A673 (cell line): ENCODE data around the gene TTR. TPM values are rescaled to one million over a fixed set of nuclear protein-coding genes. Genes with fewer than 3 reads are reported as not detected.

Experiments
- BruUV-seq: library from RNA; stranded (reverse); fragments of 400-500 nt; replicated peaks from 2 replicates; lab custom pipeline; 2021; lab: Mats Ljungman, UMichigan
- CTCF ChIA-PET: fragments of 300-600 bp; sonication (Branson Sonifier 250); formaldehyde crosslinking; loops from one replicate; lab custom pipeline; 2022; ENCODE audit warnings: antibody characterized with exemption; lab: Charles Lee
- POLR2A ChIA-PET: fragments of 300-600 bp; sonication (Branson Sonifier 250); formaldehyde crosslinking; loops from one replicate; lab custom pipeline; 2022; ENCODE audit warnings: antibody characterized with exemption; ENCODE audit not compliant: low non-redundant PET; lab: Charles Lee
- DNase-seq: peaks from one replicate; pipeline ENCODE4 v3.0.0-alpha.2; 2015; ENCODE audit warnings: low spot score
- H3K27ac ChIP-seq: fragments of 200-600 bp; sonication (generic); 2 replicates; pipeline ENCODE4 v1.5.1; 2016; ENCODE audit warnings: mixed run types, low read depth, mild to moderate bottlenecking, mixed read lengths, antibody characterized with exemption, low read length; ENCODE audit not compliant: poor library complexity, severe bottlenecking
- H3K27me3 ChIP-seq: fragments of 200-600 bp; sonication (generic); replicated peaks from 2 replicates; pipeline ENCODE4 v1.6.1; 2017; ENCODE audit warnings: mixed run types, low read depth, mild to moderate bottlenecking, mixed read lengths, antibody characterized with exemption, low read length; ENCODE audit not compliant: insufficient read depth, poor library complexity
- H3K36me3 ChIP-seq: fragments of 200-600 bp; sonication (generic); 2 replicates; pipeline ENCODE4 v1.6.1; 2016; ENCODE audit warnings: mixed run types, mild to moderate bottlenecking, mixed read lengths, antibody characterized with exemption, low read length; ENCODE audit not compliant: insufficient read depth, poor library complexity, severe bottlenecking
- H3K4me1 ChIP-seq: fragments of 200-600 bp; sonication (generic); 2 replicates; pipeline ENCODE4 v1.6.1; 2017; ENCODE audit warnings: mixed run types, mild to moderate bottlenecking, mixed read lengths, antibody characterized with exemption, low read length; ENCODE audit not compliant: insufficient read depth, poor library complexity, severe bottlenecking
- H3K4me3 ChIP-seq: fragments of 200-600 bp; sonication (generic); 2 replicates; pipeline ENCODE4 v1.5.1; 2016; ENCODE audit warnings: low read depth, mixed run types, mild to moderate bottlenecking, mixed read lengths, low read length; ENCODE audit not compliant: poor library complexity, severe bottlenecking
- H3K9me3 ChIP-seq: fragments of 200-600 bp; sonication (generic); 2 replicates; pipeline ENCODE4 v1.6.1; 2016; ENCODE audit warnings: mixed run types, low read depth, mild to moderate bottlenecking, mixed read lengths, antibody characterized with exemption, low read length; ENCODE audit not compliant: poor library complexity, severe bottlenecking
- EZH2 ChIP-seq: fragments of 200-600 bp; sonication (generic); IDR thresholded peaks from 2 replicates; pipeline ENCODE4 v1.6.1; 2017; ENCODE audit warnings: borderline replicate concordance, low read depth, mild to moderate bottlenecking, mixed read lengths, antibody characterized with exemption, low read length; ENCODE audit not compliant: poor library complexity, severe bottlenecking
- intact Hi-C: fragments of 100-400 bp; cut with micrococcal nuclease; formaldehyde crosslinking; loops from one replicate; pipeline ENCODE4 v1.10.0; 2022; ENCODE audit not compliant: unreplicated experiment
- total RNA-seq: library from RNA; stranded (reverse); gene quantifications from 2 replicates; pipeline ENCODE4 v1.2.3, GENCODE V29; 2021
- TF ChIP-seq, protein P1 (sequence below): fragments of 300-800, 200-600 bp; sonication (generic); conservative IDR thresholded peaks from 2 replicates; pipeline ENCODE4 v1.5.1; 2017; ENCODE audit warnings: low read depth, mild to moderate bottlenecking, antibody characterized with exemption, low read length, moderate library complexity, mixed read lengths

The TTR gene
- total RNA-seq, 1 experiment from 2014 or later, result not detected

DNA sequence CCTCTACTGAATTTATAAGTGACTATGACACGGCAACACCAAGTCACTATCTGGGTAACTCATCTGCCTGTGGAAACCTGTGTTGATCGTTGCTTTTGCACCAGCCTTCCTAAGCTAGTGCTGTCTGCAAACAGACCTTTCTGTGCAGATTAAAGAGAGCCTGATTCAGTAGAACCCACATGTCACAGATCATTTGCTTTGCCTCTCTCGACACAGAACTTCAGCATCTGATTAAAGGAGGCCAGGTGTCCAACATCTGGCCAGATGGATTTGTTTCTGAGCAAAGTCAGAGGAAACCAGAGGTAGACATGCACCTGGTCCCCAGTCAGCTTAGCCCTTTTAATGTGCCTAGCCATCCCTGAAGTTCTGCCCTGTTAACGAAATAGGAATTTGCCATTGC, 15.0 kb upstream of the TTR start:
- no peak overlapping the region for H3K4me3 ChIP-seq
- H3K9me3 ChIP-seq, result no peaks in the 10 kb centered on the region
- no peak overlapping the region for H3K27ac ChIP-seq
- ChIA-PET POLR2A (no interaction called here), CTCF (no interaction called here)
- TF ChIP-seq, protein P1, sequence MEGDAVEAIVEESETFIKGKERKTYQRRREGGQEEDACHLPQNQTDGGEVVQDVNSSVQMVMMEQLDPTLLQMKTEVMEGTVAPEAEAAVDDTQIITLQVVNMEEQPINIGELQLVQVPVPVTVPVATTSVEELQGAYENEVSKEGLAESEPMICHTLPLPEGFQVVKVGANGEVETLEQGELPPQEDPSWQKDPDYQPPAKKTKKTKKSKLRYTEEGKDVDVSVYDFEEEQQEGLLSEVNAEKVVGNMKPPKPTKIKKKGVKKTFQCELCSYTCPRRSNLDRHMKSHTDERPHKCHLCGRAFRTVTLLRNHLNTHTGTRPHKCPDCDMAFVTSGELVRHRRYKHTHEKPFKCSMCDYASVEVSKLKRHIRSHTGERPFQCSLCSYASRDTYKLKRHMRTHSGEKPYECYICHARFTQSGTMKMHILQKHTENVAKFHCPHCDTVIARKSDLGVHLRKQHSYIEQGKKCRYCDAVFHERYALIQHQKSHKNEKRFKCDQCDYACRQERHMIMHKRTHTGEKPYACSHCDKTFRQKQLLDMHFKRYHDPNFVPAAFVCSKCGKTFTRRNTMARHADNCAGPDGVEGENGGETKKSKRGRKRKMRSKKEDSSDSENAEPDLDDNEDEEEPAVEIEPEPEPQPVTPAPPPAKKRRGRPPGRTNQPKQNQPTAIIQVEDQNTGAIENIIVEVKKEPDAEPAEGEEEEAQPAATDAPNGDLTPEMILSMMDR, result no peak
- TF ChIP-seq EZH2, result no peak
- DNase-seq, result no peak
- H3K27me3 ChIP-seq, result no peaks in the 10 kb centered on the region
- intact Hi-C loops, result no loop called here
- no peaks in the 10 kb centered on the region for H3K36me3 ChIP-seq
- H3K4me1 ChIP-seq, result no peaks in the 10 kb centered on the region
- no TSS peak for BruUV-seq

DNA sequence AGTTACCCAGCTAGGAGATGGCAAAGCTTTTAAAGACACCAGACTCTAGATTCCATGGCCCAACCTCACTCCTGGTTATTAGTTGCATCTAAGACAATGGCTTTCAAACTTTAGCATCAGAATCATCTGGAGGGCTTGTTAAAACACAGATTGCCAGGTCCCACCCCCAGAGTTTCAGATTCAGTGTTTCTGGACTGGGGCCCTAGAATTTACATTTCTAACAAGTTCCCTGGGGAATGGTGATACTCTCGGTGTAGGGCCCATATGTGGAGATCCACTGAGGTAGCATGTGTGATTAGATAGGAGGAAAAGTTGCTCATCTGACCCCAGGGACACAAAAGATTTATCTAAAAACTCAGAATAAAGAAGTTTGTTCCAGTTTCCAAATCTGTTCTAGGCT, 14.5 kb upstream of the TTR start:
- Histone ChIP-seq H3K27ac (no peak overlapping the region), H3K36me3 (no peaks in the 10 kb centered on the region), H3K4me1 (peaks cover 4% of the 10 kb centered on the region), H3K4me3 (no peak overlapping the region), H3K27me3 (no peaks in the 10 kb centered on the region), H3K9me3 (no peaks in the 10 kb centered on the region)
- intact Hi-C loops, result no loop called here
- ChIA-PET POLR2A (no interaction called here), CTCF (no interaction called here)
- no peak for DNase-seq
- no TSS peak for BruUV-seq
- no peak for TF ChIP-seq EZH2
- TF ChIP-seq, protein P1, result no peak

DNA sequence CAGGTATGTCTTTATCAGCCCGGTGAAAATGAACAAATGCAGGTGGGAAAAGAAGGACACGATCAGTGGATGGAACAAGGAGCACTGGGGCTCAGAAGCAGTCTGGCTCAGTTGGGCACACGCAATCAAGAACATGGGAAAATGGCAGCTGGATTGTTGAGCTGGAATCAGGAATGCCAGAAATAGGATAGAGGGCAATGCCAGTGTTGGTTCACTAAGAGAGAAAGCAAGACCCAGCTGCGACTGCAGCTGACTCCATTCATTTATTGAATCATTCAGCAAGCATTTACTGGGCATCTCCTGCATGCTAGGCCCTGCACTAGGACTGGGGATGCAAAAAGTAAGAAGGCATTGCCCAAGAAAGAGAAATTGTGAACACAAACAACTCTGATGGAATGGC, 13.6 kb upstream of the TTR start:
- no peak for TF ChIP-seq EZH2
- TF ChIP-seq, protein P1, result no peak

More for the DNA sequence above, 13.6 kb upstream of the TTR start:
- Histone ChIP-seq H3K9me3 (no peaks in the 10 kb centered on the region), H3K36me3 (no peaks in the 10 kb centered on the region), H3K4me1 (peaks cover 6% of the 10 kb centered on the region), H3K27me3 (no peaks in the 10 kb centered on the region), H3K27ac (no peak overlapping the region), H3K4me3 (no peak overlapping the region)
- CTCF ChIA-PET, result no interaction called here
- intact Hi-C loops, result no loop called here
- no peak for DNase-seq
- POLR2A ChIA-PET, result no interaction called here
- BruUV-seq, result no TSS peak
